Glomerular visceral epithelial cell (primary cell): ENCODE results near the gene IL1RAP.

Source experiments
- DNase-seq: peaks from one replicate; pipeline ENCODE4 v3.0.0-alpha.2; 2016; ENCODE audit errors: extremely low spot score

IL1RAP gene

DNA sequence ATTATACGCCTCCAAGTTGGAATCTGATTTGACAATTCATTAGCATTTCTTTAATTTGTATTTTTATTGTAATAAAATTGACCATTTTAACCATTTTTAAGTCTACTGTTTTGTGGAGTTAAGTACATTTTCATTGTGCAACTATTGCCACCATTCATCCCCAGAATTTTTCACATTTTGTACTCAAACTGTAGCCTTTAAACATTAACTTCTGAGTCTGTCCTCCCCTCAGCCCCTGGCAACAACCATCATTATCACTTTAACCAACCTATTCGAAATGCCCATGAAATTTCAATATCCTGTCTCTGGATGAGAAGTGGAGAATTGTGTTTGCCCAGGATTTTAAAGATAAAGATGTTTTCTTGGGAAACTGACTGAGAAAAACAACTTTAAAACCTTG lies 27.7 kb downstream of the IL1RAP start:
- DNase-seq: no peak

DNA sequence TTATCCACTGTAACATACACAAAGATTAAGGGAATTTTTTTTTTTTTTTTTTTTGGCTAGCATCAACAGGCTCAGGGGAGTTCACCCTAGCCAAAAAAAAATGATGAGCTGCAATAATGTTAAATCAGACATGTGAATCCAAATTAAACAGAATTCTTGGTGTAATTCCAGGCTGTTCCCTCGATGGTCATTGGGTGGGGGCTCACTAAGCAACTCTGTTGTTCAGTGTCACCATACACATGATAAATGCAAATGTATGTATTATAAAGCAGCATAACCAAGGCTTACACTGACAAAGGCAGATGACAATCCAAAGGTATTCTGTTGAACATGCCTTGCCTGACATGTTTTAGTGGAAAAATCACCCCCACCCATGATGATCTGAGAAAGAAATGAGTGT lies 29.0 kb downstream of the IL1RAP start:
- no peak for DNase-seq

DNA sequence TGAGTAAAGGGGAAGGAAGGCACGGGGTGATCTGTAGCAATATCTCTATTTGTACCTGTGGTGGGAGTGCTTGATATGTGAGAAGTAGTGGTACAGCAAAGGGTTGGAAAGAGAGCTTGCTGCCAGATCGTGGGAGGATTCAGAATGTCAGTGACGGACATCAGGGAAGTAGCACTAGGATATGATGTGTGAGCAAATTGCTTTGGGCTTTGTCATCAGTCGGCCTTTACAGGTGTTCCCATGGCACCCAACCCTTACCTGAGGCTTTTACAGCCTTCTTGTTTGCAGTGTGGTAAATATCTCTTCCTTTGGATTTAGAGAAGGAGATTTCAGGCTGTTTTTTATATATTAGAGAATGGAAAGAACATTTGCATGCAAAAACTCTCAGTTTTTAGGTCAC lies 29.8 kb downstream of the IL1RAP start:
- no peak for DNase-seq

DNA sequence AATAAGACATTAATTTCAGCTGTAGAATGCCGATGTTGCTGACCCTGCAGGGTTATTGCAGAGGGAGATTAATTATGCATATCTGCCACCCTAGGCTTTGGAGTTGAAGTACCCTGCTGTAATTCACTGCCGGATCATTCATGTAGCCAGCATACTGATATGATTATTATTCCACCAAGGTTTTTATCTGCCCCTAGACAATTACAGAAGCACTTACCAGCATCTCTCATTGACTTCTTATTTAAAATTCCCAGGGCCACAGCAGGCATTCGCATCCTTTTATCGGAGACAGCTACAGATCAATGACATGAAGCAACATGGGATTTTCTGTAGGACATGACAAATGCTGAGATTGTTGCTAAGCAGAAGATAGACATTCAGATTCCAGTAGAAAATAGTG lies 31.3 kb downstream of the IL1RAP start:
- DNase-seq: no peak

DNA sequence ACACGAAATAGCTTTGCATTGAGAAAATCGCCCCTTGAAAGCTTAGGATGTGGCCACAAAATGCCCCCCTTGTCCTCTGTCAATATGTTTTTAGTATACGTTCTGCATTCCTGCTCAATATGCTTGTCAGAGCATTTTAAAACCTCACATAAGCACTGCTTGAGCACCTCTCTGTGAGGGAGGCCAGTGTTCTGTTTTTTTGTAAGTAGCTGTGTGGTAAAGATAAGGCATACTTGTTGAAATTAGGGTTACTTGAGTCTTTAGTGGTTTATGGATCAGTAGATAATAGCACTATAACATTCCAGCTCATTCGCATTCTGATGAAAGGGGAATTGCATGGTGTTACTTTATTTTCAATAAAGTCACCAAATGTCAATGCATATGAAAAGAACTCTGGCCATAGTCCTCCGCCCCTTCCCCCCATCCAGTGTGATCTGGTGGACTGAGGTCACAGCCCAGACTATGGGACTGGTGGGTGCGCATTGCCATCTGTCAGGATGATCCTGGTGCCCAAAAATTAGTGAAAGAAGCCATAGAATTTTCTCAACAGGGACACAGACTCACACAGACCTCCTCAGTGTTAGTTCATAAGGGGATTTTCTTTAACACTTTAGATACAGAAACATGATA lies 33.1 kb downstream of the IL1RAP start:
- DNase-seq: no peak

DNA sequence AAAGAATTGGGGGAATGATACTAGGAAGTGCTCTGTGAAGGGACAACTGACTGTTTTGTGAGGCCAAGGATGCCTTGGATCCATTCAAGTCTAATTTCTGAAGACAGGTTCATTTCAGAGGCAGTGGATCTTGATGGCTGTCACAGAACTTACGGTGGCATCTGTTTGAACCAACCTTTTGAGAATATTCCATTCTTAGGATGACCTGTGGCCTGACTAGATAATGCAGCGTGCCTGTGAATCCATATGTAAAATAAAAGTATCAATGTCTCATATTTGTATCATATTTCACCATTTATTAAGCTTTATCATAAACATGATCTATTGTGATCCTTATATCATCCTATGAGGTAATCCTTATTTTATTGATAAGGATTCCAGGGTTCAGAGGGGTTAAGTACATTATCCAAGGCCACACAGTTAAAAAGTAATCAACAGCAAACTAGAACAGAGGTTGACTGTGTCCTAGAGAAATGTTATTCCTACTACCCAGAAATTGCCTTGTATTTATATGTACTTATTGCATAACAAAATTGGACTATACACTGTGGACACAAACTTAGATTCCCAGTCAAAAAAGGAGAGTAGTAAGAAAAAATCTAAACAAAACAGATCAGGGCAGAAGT lies 34.3 kb downstream of the IL1RAP start:
- DNase-seq: no peak

DNA sequence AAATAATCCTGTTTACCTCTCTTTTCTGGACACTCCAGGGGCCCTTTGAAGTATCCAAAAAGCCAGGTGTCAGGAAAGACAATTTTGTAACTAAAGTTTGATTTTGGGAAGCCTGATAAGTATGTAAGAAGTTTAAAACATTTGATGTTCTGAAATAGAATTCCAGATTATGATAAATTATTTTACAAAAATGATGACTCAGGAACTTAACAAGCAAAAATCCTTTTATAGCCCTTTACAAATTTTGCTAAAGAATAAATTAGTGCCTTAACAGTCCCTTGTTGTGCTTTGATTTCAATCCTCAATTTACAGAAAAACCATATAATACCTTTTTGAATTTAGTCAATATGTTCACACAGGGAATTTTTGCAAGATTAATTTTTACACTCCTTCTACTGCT lies 38.1 kb downstream of the IL1RAP start:
- DNase-seq: no peak

DNA sequence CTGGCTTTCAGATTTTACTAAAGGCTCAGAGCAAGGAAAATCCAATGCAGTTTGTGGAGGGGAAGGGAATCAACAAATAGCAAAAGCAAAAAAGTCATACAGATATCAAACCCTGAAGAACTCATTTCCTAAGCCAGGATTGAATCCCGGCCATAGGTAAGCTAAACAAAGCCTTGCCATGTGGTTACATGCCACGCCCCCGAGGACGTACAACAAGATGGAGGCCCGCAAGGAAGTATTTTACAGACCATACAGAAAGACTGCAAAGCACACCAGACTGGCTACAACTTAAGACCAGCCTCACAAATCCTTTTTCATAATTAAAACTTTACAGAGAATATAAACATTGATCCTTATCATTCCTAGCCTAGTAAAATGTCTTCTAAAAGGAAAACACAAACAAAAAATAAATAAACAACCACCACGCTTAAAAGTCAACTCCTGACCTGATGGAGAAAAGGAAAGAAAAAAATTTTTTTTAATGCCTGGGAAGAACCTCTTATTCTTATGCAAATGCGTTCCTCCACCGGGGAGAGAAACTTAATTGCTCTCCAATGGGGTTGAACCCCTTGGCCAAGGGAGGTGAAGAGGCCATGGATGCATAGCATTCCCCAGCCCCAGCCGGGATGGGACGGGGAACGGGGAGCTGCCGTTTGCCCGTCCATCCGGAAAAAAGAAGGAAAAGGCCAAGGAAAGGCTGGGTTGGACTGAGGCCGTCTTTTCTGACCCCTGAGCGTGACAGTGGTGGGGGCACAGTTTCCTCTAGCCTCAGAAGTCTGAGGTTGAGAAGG lies 39.3 kb downstream of the IL1RAP start:
- no peak for DNase-seq

DNA sequence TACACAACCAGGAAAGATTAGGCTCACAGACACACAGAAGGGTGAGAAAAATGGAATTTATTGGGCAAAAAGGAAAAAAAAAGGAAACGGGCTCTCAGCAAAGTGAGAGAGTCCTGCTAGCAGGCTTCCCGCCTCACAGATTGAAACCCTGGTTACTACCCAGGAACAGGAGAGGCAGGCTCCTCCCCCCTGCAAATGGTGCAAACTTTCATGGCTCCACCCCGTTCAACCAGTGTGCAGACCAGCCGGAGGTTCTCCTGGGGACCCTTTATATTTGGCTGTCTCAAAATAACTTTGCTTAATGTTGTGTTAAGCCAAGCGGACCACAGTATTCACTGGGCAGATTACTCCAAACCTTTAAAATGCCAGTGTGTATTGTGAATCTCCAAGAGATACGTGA lies 40.3 kb downstream of the IL1RAP start:
- DNase-seq: no peak

DNA sequence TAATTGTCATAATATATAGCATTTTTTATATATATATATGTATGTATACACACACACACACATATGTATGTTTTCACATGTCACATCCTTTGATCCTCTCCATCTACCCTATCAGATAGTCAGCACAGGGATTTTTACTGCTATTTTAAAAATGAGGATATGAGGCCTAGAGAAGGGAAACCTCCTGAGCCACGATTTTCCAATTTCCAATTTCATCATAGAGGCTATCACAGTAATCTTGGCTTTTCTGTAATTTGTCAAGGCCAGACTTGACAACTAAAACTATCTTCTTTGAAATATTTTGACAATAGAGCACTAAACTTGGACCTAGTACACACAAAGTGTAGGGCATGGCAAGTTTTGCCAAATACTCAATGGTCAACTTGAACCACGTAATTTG lies 42.5 kb downstream of the IL1RAP start:
- DNase-seq: no peak

DNA sequence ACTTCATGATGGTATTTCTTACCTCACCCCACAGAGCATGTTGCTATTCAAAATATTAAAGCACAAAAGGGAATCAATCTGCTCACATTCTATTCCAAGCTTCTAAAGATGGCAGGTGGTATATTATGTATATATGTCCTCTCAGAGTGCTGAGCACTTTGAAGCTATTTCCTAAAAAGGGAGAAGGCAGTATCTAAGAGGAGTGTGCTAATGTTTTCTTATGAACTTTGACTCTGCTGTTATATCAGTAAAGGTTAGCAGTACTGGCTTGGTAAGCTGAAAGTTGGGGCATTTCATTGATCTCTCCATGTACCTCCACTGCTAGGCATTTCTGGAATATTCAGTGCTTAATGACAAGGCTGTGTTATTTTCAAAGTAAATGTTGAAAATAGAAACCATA lies 43.4 kb downstream of the IL1RAP start:
- no peak for DNase-seq

DNA sequence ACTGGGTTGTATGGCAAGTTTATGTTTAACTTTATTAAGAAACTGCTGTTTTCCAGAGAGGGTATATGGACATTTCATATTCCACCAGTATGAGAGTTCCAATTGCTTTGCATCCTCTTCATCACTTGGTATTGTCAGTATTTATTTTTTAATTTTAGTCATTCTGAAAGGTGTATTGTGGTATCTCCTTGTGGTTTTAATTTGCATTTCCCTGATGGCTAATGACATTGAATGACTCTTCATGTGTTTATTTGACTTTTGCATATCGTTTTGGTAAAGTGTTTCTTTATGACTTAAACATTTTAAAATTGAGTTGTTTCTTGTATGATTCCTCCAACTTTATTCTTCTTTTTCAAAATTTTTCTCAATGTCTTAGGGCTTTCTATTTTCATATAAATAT lies 44.4 kb downstream of the IL1RAP start:
- DNase-seq: no peak

DNA sequence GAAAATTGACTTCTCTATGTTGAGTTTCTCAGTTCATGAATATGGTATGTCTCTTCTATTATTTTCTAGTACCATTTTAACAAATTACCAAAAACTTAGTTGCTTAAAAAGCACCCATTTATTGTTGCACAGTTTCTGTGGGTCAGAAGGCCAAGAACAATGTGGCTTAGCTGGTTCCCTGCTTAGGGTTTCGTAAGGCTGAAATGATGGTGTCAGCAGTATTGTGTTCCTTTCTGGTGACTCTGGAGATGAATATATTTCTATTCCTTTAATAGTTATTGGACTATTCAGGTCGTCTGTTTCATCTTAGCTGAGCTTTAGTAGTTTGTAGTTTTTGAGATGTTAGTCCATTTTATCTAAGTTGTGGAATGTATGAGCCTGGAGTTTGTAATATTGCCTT lies 44.9 kb downstream of the IL1RAP start:
- no peak for DNase-seq

DNA sequence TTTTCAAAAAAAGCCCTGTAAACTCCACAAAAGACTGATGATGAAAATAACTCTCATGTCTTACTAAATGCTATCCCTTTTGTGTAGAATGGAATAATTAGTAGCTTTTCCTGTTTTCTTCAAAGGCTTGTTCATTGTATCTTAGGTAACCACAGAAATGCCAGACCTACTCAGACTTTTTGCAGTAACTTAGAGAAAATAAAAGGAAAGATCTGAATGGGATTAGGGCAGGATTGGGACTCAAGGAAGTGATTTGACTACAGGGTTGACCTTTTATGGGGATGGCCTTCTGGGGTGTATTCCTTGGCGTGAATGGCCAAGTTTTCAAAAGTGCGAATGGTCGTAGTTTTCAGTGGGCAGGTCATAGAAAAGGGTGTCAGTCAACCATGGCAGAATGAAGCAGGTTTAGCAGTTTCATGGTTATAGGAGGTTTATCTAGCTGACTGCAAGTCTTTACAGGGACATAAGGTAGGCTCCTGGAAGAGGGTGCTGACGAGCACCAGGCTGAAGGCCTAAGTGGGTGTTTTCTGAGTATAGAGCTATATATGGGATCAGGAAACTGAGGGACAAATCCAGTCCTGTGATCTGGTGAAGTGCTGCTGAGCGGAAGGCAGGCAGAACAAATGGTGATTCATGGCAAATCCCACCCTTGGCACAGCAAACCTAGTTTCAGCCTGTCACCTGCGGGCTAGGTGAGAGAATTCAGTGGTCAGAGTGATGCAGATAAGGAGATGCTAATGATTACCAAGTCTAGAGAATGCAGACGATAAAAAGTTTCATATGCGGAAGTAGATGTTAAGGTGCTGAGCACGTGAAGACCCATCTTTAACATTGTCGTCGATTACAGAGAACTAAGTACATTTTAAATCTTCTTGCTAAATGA lies 46.4 kb downstream of the IL1RAP start:
- no peak for DNase-seq

DNA sequence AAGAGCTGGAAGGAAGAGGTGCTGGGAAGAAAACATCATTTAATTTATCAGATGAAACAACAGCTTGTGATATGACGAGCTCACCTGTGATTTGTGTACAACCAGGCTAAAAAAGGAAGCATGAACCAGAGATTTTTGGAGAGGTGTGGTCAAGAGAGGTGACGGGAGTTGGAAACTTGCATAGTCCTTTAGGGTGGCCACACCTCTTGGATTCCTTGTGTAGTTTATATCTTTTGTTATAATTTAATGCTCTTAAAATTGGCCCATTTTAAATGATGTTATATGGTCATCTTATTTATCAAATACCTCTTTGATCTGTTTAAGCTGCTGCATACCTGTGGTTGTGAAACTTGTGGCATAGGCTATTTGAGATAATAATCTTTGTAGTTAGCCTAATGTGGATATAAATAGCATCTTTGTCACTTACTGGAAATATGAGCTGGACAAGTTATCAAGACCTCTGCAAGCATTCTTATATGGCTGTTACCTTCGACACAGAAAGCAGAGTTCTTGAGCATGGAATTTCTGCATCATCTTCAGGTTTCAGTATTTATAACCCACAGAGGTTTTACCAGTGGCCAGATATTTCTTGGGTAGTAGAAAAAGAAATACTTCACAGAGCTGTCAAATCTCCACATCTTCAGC lies 49.1 kb downstream of the IL1RAP start:
- no peak for DNase-seq

DNA sequence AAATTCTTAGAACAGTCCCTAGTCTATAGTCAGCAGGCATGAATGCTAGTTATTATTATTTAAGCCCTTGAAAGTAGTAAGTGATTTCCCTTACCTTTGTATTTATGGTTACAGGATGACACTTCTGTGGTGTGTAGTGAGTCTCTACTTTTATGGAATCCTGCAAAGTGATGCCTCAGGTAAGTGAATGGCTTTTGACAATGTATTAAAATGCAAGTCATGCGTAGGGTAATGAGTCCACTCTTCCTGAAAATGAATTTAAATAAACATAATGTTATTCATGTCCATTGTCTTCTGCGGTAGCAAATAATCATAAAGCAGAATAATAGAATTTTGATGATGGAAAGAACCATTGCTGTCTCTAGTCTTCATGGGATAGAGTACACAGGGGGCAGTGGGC lies 50.3 kb downstream of the IL1RAP start:
- DNase-seq: no peak

DNA sequence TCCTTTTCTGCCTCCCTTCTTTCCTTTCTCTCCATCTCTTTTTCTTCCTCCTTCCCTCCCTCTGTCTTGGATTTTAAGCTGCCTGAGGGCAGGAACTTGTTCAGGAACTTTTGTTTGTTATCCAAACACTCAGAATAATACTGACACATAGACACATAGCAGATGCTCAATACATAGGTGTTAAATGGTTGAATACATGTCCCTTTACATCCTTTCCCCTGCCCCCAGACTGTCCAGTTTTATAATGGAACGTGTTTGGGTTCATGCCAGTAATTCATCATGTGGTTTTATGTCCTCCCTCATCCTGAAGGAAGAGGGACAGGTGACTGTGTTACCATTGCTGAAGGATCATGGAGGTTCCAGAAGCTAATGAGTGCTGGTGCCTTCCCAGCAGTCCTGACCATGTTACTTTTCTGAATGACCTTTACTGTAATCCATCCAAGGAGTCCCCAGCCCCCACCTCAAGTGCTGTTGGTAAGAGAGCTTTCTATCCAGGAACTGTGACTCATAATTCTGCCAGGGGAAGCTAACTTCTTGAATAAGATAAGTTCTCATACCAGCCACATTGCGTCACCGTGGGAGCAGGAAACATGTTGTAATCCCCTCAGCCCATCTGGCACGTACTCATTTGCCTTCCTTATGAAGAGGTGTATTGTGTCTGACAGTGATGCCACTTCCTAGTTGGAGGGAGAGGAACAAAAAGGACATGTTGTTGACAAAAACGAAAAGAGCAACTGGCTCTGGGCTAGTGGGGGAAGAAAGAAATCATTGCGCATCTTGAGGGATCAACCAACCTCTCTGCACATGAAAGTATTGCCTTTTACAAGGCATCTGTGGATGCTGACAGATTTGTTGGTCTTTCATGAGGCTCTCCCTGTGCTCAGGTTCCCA lies 52.4 kb downstream of the IL1RAP start:
- DNase-seq: peak; percentile 99

DNA sequence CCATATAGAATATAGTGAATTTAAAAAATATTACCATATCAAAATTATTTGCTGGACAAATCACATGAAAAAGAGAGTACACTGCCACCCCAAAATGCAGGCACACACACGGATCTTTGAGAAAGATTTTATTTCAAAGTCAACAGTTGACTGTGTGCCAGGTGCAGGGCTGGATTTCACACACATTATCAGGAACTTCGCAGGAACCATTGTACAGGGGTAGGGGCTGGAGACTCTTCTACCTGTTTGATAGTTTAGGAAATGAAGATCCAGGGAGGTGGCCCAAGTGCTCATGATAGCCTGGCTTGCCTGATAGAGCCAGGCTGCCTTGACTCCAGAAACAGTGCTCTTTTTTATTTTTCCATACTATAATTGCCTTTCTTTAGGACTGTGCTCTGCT lies 54.2 kb downstream of the IL1RAP start:
- DNase-seq: no peak

DNA sequence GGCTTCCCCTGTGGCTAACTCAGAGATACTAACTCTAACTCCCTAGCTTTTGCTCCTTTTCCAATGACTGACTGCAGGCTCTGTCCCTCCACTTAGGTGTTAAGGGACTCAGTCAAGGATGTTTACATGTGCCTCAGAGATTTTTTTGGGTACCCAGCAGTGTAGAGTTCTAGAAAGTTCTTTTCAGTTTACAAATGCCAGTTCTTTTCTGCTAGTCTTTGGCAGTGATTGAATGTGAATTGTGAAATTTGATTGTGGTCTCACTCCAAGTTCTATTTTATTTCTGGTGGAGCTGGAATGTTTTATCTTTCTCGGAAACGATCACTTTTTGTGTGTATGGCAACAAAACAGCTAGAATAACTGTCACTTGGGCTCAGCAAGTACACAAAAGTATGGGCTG lies 60.6 kb downstream of the IL1RAP start:
- no peak for DNase-seq

DNA sequence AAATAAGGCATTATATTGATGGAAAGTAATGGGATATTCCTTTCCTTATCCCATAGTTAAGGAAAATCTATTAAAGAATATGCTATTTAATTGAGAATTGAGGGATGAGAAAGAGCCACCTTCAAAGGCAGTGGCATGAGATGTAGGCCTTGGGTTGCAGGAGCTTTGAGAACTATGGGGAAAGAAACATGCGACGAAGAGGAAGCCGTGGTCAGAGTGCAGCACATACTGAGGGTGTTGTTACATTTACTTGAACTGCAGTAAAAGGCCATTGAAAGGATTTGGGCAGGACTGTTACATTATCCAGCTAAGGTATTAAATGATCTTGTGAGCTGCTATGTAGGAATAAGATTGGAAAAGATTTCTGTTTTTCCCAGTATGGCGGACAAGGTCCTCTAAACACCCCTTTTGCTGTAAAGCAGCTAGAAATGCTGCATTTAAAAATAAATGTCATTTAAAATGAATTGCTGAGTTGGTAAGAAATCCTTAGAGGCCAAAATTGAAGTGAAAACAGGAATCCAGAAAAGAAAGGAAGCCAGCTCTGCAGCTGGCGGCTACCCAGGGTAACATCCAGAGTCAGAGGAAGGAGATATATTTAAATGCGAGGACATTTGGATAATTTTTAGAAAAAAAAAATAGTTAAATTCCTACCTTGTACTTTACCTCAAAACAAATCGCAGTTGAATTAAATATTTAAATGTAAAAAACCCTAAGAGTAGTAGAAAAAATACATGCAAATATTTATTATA lies 61.7 kb downstream of the IL1RAP start:
- no peak for DNase-seq
